Left lobe of liver (tissue), 2 donors: ENCODE data around the gene ETNK2. TPM values are rescaled to one million over a fixed set of nuclear protein-coding genes. Genes with fewer than 3 reads are reported as not detected.

Source experiments
- ATAC-seq: fragments of 200-7000 bp; cut with Tn5 transposase; one replicate; pipeline ENCODE4 v1.9.1; 2020; ENCODE audit warnings: mild to moderate bottlenecking, moderate library complexity
- DNase-seq: peaks from one replicate; pipeline ENCODE4 v3.0.0-alpha.2; 2020; ENCODE audit warnings: low spot score
- total RNA-seq: library from RNA; stranded (reverse); gene quantifications from one replicate; pipeline ENCODE4 v1.2.1, GENCODE V29; 2021
- donor health status: DM: no; HTN: no; CAD: no; lungs with moderate emphysema.
- donor health status: DM: no; HTN: yes; CAD: no.

Gene ETNK2
- total RNA-seq, 1 donor from 2014 or later: 213 TPM

GRCh38 chr1:204087181-204087892 lies 64.5 kb downstream of the ETNK2 start:
- no peak for ATAC-seq

DNA sequence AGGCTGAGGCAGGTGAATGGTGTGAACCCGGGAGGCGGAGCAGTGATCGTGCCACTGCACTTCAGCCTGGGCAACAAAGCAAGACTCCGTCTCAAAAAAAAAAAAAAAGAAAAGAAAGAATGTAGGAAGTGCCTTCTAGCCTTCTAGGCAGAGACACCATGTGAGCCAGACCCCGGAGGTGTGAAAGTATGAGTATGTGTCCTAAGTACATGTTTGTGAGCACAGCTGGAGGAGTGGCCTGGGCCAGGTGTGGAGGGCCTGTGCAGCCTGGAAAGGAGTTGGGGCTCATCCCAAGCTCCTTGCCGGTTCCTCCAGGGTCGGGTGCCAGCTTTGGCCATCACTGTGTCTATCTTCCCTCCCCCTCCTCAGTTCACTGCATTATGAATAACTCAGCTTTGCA lies 66.0 kb downstream of the ETNK2 start:
- ATAC-seq (no peak), DNase-seq (no peak)

More at GRCh38 chr1:204087181-204087892, 64.5 kb downstream of the ETNK2 start:
- DNase-seq: no peak

DNA sequence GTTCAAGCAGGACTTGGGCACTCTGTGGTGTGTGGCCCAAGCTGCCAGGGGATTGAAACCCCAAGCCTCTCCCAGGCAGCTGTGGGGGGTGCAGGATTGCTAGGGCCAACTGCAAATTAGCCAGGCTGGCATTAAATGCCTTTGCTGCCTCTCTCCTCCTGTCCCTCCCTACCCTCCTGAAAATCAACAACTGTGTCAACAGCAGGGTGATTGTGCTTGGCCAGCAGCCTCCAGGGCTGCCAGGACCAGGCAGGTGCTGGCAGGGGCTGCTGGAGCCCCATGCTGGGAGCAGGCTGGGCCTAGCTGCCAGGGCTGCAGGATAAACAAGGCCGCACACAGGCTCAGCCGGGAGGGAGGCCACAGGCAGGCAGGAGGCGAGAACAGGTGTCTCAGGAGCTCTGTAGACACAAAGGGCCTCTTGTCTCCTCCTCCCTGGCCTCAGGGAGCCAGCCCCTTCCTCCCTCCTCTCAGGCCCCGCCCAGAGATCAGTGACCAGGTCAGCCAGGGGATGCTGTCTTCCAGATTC lies 67.5 kb downstream of the ETNK2 start:
- ATAC-seq (peak; percentile 92), DNase-seq (peak; percentile 92)

DNA sequence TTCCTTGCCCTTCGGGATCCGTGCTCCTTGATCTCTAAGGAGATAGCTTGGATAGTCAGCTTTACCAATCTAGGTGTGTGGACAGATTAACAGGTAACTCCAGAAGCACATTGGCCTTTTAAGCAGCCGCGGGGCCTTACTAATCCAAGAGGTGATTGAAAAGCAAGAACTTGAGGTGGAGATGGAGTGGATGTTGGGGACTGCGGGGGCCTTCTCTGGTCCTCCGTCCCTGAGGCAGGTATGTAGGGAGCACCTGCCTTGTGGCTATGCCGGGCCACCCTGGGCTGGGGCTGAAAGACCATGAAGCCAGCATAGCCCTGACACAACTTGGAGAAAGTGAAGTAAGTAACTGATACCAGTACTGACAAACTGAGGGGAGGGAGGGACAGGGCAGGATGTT lies 68.4 kb downstream of the ETNK2 start:
- DNase-seq: no peak
- ATAC-seq: no peak

GRCh38 chr1:204081791-204082513 lies 69.9 kb downstream of the ETNK2 start:
- DNase-seq: no peak

GRCh38 chr1:204081164-204081790 lies 70.6 kb downstream of the ETNK2 start:
- no peak for DNase-seq
- ATAC-seq: no peak

More at GRCh38 chr1:204081791-204082513, 69.9 kb downstream of the ETNK2 start:
- no peak for ATAC-seq

Other genes with a start within 250 kb of the ETNK2 start
- gene SOX13, start 78.9 kb downstream of the ETNK2 start, total RNA-seq: 33.8 TPM
- gene REN, start 14.3 kb upstream of the ETNK2 start, total RNA-seq: 0.20 TPM
- gene KISS1, start 44.4 kb upstream of the ETNK2 start, total RNA-seq: 0.63 TPM
- gene GOLT1A, start 61.9 kb upstream of the ETNK2 start, total RNA-seq: 63.9 TPM
- 28.8 TPM for gene PLEKHA6, start 207.9 kb upstream of the ETNK2 start, total RNA-seq